ENCODE measurements around the gene DNAH14.
"Not testable (repeated sequence)": the region's sequence is repeated elsewhere in the genome, so short reads cannot be mapped to it uniquely, and the experiment has no call there.

Gene DNAH14

DNA sequence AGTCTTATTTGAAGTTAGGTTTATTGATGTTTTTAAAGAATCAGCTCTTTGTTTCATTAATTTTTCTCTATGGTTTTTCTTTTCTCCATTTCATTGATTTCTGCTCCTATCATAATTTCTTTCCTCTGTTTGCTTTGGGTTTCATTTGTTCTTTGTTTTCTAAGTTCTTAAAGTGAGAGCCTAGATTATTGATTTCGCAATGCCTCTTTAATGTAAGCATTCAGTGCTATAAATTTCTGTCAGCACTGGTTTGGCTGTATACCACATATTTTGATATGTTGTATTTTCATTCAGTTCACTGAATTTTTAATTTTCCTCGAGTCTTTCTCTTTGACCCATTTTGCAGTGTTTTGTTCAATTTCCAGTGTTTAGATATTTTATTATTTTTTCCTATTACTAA is 68.7 kb downstream of the DNAH14 start:
- Histone ChIP-seq H3K9me3 (ENCODE audit: insufficient read depth, low read length) (peaks cover 9% of the 10 kb centered on the region), H3K9ac (ENCODE audit: insufficient read length, low read depth) (no peak overlapping the region), H3K4me3 (ENCODE audit: insufficient read length, low read depth) (no peak overlapping the region), H3K27me3 (ENCODE audit: insufficient read depth, insufficient read length) (no peaks in the 10 kb centered on the region), H3K4me1 (ENCODE audit: insufficient read depth, insufficient read length) (no peaks in the 10 kb centered on the region), H3K36me3 (ENCODE audit: insufficient read depth, insufficient read length, low read length) (no peaks in the 10 kb centered on the region)
- DNase-seq (ENCODE audit: low read depth, low spot score): no peak
- TF ChIP-seq SUZ12 (IDR thresholded peaks at IDR 0.05; ENCODE audit: extremely low read depth, insufficient read depth, insufficient read length) (no peak), YY1 (IDR thresholded peaks at IDR 0.05; ENCODE audit: insufficient read depth, insufficient read length) (no peak), ZNF274 (IDR thresholded peaks at IDR 0.05; ENCODE audit: low read depth, low read length) (no peak)

DNA sequence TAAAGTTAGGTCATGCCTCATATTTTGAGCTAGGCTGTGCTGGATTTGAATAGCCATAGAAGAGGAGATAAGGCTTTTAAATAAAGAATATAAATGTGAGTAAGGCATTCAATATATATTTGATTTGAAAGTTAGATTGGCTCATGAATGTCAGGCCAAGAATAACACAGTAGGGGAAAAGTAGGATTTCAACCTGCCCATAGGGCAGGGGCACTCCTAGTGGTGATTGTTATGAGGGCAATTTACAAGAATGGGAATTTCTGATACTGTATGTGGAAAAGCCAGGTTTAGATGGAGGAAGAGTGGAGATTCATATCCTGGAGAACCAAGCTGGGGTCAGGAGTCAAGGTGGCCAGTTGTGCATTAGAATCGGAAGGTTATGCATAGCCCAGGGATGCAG is 74.9 kb downstream of the DNAH14 start:
- peaks cover 30% of the 10 kb centered on the region for H3K9me3 ChIP-seq (ENCODE audit: insufficient read depth, low read length)
- H3K4me3 ChIP-seq (ENCODE audit: insufficient read length, low read depth): no peak overlapping the region

DNA sequence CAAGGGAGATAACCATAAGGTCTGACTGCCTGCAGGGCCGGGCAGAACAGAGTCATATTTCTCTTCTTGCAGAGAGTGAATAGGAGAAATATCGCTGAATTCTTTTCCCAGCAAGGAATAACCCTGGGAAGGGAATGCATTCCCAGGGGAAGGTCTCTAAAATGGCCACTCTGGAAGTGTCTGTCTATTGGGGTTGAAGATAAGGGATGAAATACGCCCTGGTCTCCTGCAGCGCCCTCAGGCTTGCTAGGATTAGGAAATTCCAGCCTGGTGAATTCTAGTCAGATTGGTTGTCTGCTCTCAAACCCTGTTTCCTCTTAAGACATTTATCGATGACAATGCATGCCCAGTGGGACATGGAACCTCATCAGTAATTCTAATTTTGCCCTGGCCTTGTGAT is 76.9 kb downstream of the DNAH14 start:
- peaks cover 21% of the 10 kb centered on the region; the same call in 1 of the 2 replicates for H3K9me3 ChIP-seq (ENCODE audit: insufficient read depth, low read length)
- not testable (repeated sequence) for H3K9ac ChIP-seq (ENCODE audit: insufficient read length, low read depth); H3K4me1 ChIP-seq (ENCODE audit: insufficient read depth, insufficient read length); H3K27me3 ChIP-seq (ENCODE audit: insufficient read depth, insufficient read length); DNase-seq (ENCODE audit: low read depth, low spot score); H3K4me3 ChIP-seq (ENCODE audit: insufficient read length, low read depth); H3K36me3 ChIP-seq (ENCODE audit: insufficient read depth, insufficient read length, low read length)

More for the DNA sequence above, 74.9 kb downstream of the DNAH14 start:
- TF ChIP-seq ZNF274 (IDR thresholded peaks at IDR 0.05; ENCODE audit: low read depth, low read length) (no peak), SUZ12 (IDR thresholded peaks at IDR 0.05; ENCODE audit: extremely low read depth, insufficient read depth, insufficient read length) (no peak)
- Histone ChIP-seq H3K36me3 (ENCODE audit: insufficient read depth, insufficient read length, low read length) (peaks cover 3% of the 10 kb centered on the region), H3K9ac (ENCODE audit: insufficient read length, low read depth) (no peak overlapping the region), H3K4me1 (ENCODE audit: insufficient read depth, insufficient read length) (no peaks in the 10 kb centered on the region), H3K27me3 (ENCODE audit: insufficient read depth, insufficient read length) (no peaks in the 10 kb centered on the region)
- no peak for DNase-seq (ENCODE audit: low read depth, low spot score)

DNA sequence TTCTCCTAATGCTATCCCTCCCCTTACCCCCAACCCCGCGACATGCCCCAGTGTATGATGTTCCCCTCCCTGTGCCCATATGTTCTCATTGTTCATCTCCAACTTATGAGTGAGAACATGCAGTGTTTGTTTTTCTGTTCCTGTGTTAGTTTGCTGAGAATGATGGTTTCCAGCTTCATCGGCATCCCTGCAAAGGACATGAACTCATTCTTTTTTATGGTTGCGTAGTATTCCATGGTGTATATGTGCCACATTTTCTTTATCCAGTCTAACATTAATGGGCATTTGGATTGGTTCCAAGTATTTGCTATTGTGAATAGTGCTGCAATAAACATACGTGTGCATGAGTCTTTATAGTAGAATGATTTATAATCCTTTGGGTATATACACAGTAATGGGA is 78.6 kb downstream of the DNAH14 start:
- H3K9me3 ChIP-seq (ENCODE audit: insufficient read depth, low read length): peaks cover 21% of the 10 kb centered on the region; the same call in 1 of the 2 replicates
- H3K4me3 ChIP-seq (ENCODE audit: insufficient read length, low read depth); H3K9ac ChIP-seq (ENCODE audit: insufficient read length, low read depth); H3K27me3 ChIP-seq (ENCODE audit: insufficient read depth, insufficient read length); H3K4me1 ChIP-seq (ENCODE audit: insufficient read depth, insufficient read length); DNase-seq (ENCODE audit: low read depth, low spot score); H3K36me3 ChIP-seq (ENCODE audit: insufficient read depth, insufficient read length, low read length): not testable (repeated sequence)

DNA sequence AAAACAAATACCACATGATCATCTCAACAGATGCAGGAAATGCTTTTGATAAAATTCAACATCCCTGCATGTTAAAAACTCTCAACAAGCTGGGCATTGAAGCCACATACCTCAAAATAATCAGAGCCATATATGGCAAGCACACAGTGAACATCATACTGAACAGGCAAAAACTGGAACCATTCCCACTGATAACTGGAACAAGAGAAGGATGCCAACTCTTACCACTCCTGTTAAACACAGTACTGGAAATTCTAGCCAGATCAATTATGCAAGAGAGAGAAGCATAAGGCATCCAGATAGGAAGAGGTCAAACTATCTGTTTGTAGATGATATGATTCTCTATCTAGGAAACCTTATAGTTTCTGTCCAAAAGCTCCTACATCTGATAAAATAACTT is 91.6 kb downstream of the DNAH14 start:
- Histone ChIP-seq H3K9me3 (ENCODE audit: insufficient read depth, low read length) (peaks cover 22% of the 10 kb centered on the region; the same call in 1 of the 2 replicates), H3K9ac (ENCODE audit: insufficient read length, low read depth) (no peak overlapping the region), H3K4me1 (ENCODE audit: insufficient read depth, insufficient read length) (no peaks in the 10 kb centered on the region), H3K36me3 (ENCODE audit: insufficient read depth, insufficient read length, low read length) (peaks cover 9% of the 10 kb centered on the region), H3K4me3 (ENCODE audit: insufficient read length, low read depth) (no peak overlapping the region), H3K27me3 (ENCODE audit: insufficient read depth, insufficient read length) (no peaks in the 10 kb centered on the region)
- no peak for DNase-seq (ENCODE audit: low read depth, low spot score)
- TF ChIP-seq SUZ12 (IDR thresholded peaks at IDR 0.05; ENCODE audit: extremely low read depth, insufficient read depth, insufficient read length): no peak
- TF ChIP-seq YY1 (IDR thresholded peaks at IDR 0.05; ENCODE audit: insufficient read depth, insufficient read length): no peak
- no peak for TF ChIP-seq ZNF274 (IDR thresholded peaks at IDR 0.05; ENCODE audit: low read depth, low read length)

DNA sequence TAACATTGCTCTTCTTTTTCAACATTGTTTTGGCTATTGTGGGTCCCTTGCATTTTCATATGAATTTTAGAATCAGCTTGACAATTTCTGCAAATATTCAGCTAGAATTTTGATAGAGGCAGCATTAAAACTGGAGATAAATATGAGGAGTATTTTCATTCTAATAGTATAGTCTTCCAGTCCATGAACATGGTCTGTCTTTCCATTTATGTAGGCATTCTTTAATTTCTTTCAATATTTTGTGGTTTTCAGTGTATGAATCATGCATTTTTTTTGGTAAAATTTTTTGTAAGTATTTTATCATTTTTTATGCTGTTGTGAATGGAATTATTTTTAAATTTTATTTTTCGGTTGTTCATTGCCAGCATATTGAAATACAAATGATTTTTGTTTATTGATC is 97.2 kb downstream of the DNAH14 start:
- H3K9me3 ChIP-seq (ENCODE audit: insufficient read depth, low read length): no peaks in the 10 kb centered on the region; the same call in 1 of the 2 replicates
- H3K4me1 ChIP-seq (ENCODE audit: insufficient read depth, insufficient read length): no peaks in the 10 kb centered on the region
- H3K9ac ChIP-seq (ENCODE audit: insufficient read length, low read depth): no peak overlapping the region
- DNase-seq (ENCODE audit: low read depth, low spot score): no peak
- no peak overlapping the region for H3K4me3 ChIP-seq (ENCODE audit: insufficient read length, low read depth)
- H3K36me3 ChIP-seq (ENCODE audit: insufficient read depth, insufficient read length, low read length): peaks cover 3% of the 10 kb centered on the region
- no peaks in the 10 kb centered on the region for H3K27me3 ChIP-seq (ENCODE audit: insufficient read depth, insufficient read length)
- no peak for TF ChIP-seq YY1 (IDR thresholded peaks at IDR 0.05; ENCODE audit: insufficient read depth, insufficient read length)
- no peak for TF ChIP-seq ZNF274 (IDR thresholded peaks at IDR 0.05; ENCODE audit: low read depth, low read length)
- no peak for TF ChIP-seq SUZ12 (IDR thresholded peaks at IDR 0.05; ENCODE audit: extremely low read depth, insufficient read depth, insufficient read length)

DNA sequence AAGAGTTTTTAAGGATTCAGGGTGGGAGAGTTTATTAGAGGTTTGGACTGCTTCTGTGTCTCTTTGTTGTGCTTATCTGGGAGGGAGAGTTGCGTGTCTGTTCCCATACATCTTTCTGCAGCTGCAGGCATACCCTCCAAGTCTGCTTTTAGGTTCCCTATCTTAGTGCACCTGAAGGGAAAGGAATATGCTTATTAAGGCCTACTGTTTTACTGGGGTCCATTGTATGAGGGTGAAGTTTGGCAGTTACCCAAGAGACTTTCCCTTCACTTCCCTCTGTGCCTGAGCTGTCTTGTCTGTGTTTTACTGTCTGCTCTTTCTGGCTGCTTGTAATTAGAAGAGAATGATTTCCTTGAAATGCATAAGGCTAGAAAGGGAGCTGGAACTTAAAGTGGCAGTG is 107.0 kb downstream of the DNAH14 start:
- DNase-seq (ENCODE audit: low read depth, low spot score); H3K9me3 ChIP-seq (ENCODE audit: insufficient read depth, low read length); H3K4me3 ChIP-seq (ENCODE audit: insufficient read length, low read depth); H3K9ac ChIP-seq (ENCODE audit: insufficient read length, low read depth); H3K4me1 ChIP-seq (ENCODE audit: insufficient read depth, insufficient read length); H3K36me3 ChIP-seq (ENCODE audit: insufficient read depth, insufficient read length, low read length); H3K27me3 ChIP-seq (ENCODE audit: insufficient read depth, insufficient read length): not testable (repeated sequence)

DNA sequence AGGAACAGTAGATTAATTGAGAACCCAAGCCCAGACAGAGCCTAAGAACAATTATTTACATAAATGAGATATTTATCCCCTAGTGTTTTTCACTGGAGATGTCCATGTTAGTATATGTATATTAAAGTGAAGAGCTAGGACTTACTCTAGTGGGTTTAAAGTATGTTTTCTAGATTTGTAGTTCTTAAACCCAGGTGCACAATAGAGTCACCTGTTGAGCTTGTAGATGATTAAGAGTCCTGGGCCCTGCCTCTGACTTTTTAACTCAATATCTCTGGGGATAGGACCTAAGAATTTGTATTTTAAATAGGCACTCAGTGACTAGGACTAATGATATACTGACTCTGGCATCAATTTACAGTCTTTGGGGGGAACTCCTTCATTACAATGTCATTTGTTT is 112.8 kb downstream of the DNAH14 start:
- H3K4me3 ChIP-seq (ENCODE audit: insufficient read length, low read depth): no peak overlapping the region
- H3K27me3 ChIP-seq (ENCODE audit: insufficient read depth, insufficient read length): no peaks in the 10 kb centered on the region
- DNase-seq (ENCODE audit: low read depth, low spot score): no peak
- no peak for TF ChIP-seq SUZ12 (IDR thresholded peaks at IDR 0.05; ENCODE audit: extremely low read depth, insufficient read depth, insufficient read length)
- no peak for TF ChIP-seq ZNF274 (IDR thresholded peaks at IDR 0.05; ENCODE audit: low read depth, low read length)
- TF ChIP-seq YY1 (IDR thresholded peaks at IDR 0.05; ENCODE audit: insufficient read depth, insufficient read length): no peak
- H3K4me1 ChIP-seq (ENCODE audit: insufficient read depth, insufficient read length): no peaks in the 10 kb centered on the region
- H3K36me3 ChIP-seq (ENCODE audit: insufficient read depth, insufficient read length, low read length): no peaks in the 10 kb centered on the region
- H3K9me3 ChIP-seq (ENCODE audit: insufficient read depth, low read length): no peaks in the 10 kb centered on the region
- H3K9ac ChIP-seq (ENCODE audit: insufficient read length, low read depth): no peak overlapping the region

Data from NT2/D1 (cell line).